ENCODE measurements around the gene PLEKHG2. TPM values are rescaled to one million over a fixed set of nuclear protein-coding genes. Genes with fewer than 3 reads are reported as not detected.

PLEKHG2 gene
- total RNA-seq, 1 experiment from 2014 or later: 62.3 TPM

GRCh38 chr19:39399668-39400050 lies 12.8 kb upstream of the PLEKHG2 start:
- Mint-ChIP-seq H3K4me3 (no peak overlapping the region), H3K36me3 (peaks cover 12% of the 10 kb centered on the region), H3K4me1 (peaks cover 30% of the 10 kb centered on the region), H3K27me3 (ENCODE audit: low read depth) (no peaks in the 10 kb centered on the region), H3K9me3 (no peaks in the 10 kb centered on the region), H3K27ac (peak overlapping the region; percentile 59)
- ChIA-PET POLR2A (no interaction called here), CTCF (interaction anchor here (2.4 to 3.6 kb wide), 2 partner anchors 8 to 12 kb away, joined by 12 to 38 read pairs; partner anchors contain the start of genes PLEKHG2 and ZFP36)
- no peak for DNase-seq (ENCODE audit: low spot score)
- TF ChIP-seq CREM (CRISPR knock-in tag; IDR thresholded peaks at IDR 0.05): no peak
- no peak for TF ChIP-seq TEAD1 (CRISPR knock-in tag; IDR thresholded peaks at IDR 0.05)
- TF ChIP-seq, protein P1, sequence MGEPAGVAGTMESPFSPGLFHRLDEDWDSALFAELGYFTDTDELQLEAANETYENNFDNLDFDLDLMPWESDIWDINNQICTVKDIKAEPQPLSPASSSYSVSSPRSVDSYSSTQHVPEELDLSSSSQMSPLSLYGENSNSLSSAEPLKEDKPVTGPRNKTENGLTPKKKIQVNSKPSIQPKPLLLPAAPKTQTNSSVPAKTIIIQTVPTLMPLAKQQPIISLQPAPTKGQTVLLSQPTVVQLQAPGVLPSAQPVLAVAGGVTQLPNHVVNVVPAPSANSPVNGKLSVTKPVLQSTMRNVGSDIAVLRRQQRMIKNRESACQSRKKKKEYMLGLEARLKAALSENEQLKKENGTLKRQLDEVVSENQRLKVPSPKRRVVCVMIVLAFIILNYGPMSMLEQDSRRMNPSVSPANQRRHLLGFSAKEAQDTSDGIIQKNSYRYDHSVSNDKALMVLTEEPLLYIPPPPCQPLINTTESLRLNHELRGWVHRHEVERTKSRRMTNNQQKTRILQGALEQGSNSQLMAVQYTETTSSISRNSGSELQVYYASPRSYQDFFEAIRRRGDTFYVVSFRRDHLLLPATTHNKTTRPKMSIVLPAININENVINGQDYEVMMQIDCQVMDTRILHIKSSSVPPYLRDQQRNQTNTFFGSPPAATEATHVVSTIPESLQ (CRISPR knock-in tag; IDR thresholded peaks at IDR 0.05): no peak
- TF ChIP-seq GTF2I (CRISPR knock-in tag; conservative IDR thresholded peaks at IDR 0.05): no peak
- TF ChIP-seq ETV6 (CRISPR knock-in tag; IDR thresholded peaks at IDR 0.05): no peak
- TF ChIP-seq CREB1 (CRISPR knock-in tag; IDR thresholded peaks at IDR 0.05): no peak
- TF ChIP-seq FOXJ3 (CRISPR knock-in tag; IDR thresholded peaks at IDR 0.05; ENCODE audit: borderline replicate concordance): no peak
- TF ChIP-seq OVOL2 (CRISPR knock-in tag; IDR thresholded peaks at IDR 0.05; ENCODE audit: borderline replicate concordance): no peak
- TF ChIP-seq, protein P2, sequence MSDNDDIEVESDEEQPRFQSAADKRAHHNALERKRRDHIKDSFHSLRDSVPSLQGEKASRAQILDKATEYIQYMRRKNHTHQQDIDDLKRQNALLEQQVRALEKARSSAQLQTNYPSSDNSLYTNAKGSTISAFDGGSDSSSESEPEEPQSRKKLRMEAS (CRISPR knock-in tag; IDR thresholded peaks at IDR 0.05): no peak
- TF ChIP-seq ZNF416 (CRISPR knock-in tag; IDR thresholded peaks at IDR 0.05): no peak
- TF ChIP-seq, protein P3, sequence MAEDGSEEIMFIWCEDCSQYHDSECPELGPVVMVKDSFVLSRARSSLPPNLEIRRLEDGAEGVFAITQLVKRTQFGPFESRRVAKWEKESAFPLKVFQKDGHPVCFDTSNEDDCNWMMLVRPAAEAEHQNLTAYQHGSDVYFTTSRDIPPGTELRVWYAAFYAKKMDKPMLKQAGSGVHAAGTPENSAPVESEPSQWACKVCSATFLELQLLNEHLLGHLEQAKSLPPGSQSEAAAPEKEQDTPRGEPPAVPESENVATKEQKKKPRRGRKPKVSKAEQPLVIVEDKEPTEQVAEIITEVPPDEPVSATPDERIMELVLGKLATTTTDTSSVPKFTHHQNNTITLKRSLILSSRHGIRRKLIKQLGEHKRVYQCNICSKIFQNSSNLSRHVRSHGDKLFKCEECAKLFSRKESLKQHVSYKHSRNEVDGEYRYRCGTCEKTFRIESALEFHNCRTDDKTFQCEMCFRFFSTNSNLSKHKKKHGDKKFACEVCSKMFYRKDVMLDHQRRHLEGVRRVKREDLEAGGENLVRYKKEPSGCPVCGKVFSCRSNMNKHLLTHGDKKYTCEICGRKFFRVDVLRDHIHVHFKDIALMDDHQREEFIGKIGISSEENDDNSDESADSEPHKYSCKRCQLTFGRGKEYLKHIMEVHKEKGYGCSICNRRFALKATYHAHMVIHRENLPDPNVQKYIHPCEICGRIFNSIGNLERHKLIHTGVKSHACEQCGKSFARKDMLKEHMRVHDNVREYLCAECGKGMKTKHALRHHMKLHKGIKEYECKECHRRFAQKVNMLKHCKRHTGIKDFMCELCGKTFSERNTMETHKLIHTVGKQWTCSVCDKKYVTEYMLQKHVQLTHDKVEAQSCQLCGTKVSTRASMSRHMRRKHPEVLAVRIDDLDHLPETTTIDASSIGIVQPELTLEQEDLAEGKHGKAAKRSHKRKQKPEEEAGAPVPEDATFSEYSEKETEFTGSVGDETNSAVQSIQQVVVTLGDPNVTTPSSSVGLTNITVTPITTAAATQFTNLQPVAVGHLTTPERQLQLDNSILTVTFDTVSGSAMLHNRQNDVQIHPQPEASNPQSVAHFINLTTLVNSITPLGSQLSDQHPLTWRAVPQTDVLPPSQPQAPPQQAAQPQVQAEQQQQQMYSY (CRISPR knock-in tag; IDR thresholded peaks at IDR 0.05): no peak
- no peak for TF ChIP-seq NFE2L1 (CRISPR knock-in tag; IDR thresholded peaks at IDR 0.05)
- TF ChIP-seq NR3C1 (CRISPR knock-in tag; conservative IDR thresholded peaks at IDR 0.05; ENCODE audit: low read depth): no peak
- TF ChIP-seq FOXK1 (CRISPR knock-in tag; IDR thresholded peaks at IDR 0.05): no peak
- ATAC-seq: no peak

- Mint-ChIP-seq H3K36me3 (peaks cover 10% of the 10 kb centered on the region), H3K9me3 (no peaks in the 10 kb centered on the region), H3K27ac (no peak overlapping the region), H3K4me1 (peaks cover 34% of the 10 kb centered on the region), H3K27me3 (ENCODE audit: low read depth) (no peaks in the 10 kb centered on the region), H3K4me3 (no peak overlapping the region)
- DNase-seq (ENCODE audit: low spot score) (no peak), ATAC-seq (no peak)
- POLR2A ChIA-PET: interaction anchor here (1.3 kb wide), 1 partner anchor 20 kb away, joined by 4 read pairs; no protein-coding TSS in a partner anchor
- no peak for TF ChIP-seq ZNF219 (CRISPR knock-in tag; IDR thresholded peaks at IDR 0.05; ENCODE audit: borderline replicate concordance)
- CTCF ChIA-PET: interaction anchor here (1.8 to 2.4 kb wide), 3 partner anchors 9 to 74 kb away, joined by 4 to 12 read pairs (median 9); partner anchors contain the start of genes MED29, PAF1 and PLEKHG2
Observed at GRCh38 chr19:39400061-39400460, 12.4 kb upstream of the PLEKHG2 start.

- H3K4me1 Mint-ChIP-seq: peaks cover 42% of the 10 kb centered on the region
- H3K36me3 Mint-ChIP-seq: peaks cover 2% of the 10 kb centered on the region; the same call in 1 of the 2 replicates
- ChIA-PET CTCF (interaction anchor here (1.8 to 2.4 kb wide), 3 partner anchors 10 to 73 kb away, joined by 4 to 12 read pairs (median 9); partner anchors contain the start of genes MED29, PAF1 and PLEKHG2), POLR2A (interaction anchor here (1.1 to 3.5 kb wide), 4 partner anchors 10 to 31 kb away, joined by 3 to 25 read pairs (median 6); partner anchors contain the start of genes MED29 and PAF1)
- H3K27ac Mint-ChIP-seq: peak overlapping the region; percentile 81
- ATAC-seq: no peak
- no peak overlapping the region; the same call in 1 of the 2 replicates for H3K4me3 Mint-ChIP-seq
- H3K27me3 Mint-ChIP-seq (ENCODE audit: low read depth): no peaks in the 10 kb centered on the region
- DNase-seq (ENCODE audit: low spot score): no peak
- no peaks in the 10 kb centered on the region for H3K9me3 Mint-ChIP-seq
- TF ChIP-seq NFYB (CRISPR knock-in tag; conservative IDR thresholded peaks at IDR 0.05; ENCODE audit: low read depth) (no peak), ZNF263 (CRISPR knock-in tag; IDR thresholded peaks at IDR 0.05; ENCODE audit: low read depth) (no peak), ZNF232 (CRISPR knock-in tag; IDR thresholded peaks at IDR 0.05) (no peak), FOXP1 (CRISPR knock-in tag; IDR thresholded peaks at IDR 0.05; ENCODE audit: borderline replicate concordance) (no peak), EMX1 (CRISPR knock-in tag; IDR thresholded peaks at IDR 0.05) (no peak)
- TF ChIP-seq, protein P4, sequence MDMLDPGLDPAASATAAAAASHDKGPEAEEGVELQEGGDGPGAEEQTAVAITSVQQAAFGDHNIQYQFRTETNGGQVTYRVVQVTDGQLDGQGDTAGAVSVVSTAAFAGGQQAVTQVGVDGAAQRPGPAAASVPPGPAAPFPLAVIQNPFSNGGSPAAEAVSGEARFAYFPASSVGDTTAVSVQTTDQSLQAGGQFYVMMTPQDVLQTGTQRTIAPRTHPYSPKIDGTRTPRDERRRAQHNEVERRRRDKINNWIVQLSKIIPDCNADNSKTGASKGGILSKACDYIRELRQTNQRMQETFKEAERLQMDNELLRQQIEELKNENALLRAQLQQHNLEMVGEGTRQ (CRISPR knock-in tag; IDR thresholded peaks at IDR 0.05): no peak
- TF ChIP-seq, protein P5, sequence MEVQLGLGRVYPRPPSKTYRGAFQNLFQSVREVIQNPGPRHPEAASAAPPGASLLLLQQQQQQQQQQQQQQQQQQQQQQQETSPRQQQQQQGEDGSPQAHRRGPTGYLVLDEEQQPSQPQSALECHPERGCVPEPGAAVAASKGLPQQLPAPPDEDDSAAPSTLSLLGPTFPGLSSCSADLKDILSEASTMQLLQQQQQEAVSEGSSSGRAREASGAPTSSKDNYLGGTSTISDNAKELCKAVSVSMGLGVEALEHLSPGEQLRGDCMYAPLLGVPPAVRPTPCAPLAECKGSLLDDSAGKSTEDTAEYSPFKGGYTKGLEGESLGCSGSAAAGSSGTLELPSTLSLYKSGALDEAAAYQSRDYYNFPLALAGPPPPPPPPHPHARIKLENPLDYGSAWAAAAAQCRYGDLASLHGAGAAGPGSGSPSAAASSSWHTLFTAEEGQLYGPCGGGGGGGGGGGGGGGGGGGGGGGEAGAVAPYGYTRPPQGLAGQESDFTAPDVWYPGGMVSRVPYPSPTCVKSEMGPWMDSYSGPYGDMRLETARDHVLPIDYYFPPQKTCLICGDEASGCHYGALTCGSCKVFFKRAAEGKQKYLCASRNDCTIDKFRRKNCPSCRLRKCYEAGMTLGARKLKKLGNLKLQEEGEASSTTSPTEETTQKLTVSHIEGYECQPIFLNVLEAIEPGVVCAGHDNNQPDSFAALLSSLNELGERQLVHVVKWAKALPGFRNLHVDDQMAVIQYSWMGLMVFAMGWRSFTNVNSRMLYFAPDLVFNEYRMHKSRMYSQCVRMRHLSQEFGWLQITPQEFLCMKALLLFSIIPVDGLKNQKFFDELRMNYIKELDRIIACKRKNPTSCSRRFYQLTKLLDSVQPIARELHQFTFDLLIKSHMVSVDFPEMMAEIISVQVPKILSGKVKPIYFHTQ (CRISPR knock-in tag; IDR thresholded peaks at IDR 0.05): no peak
Observed at GRCh38 chr19:39401070-39401548, 11.4 kb upstream of the PLEKHG2 start.

Measured in WTC11 (cell line).